Upper lobe of left lung (tissue), 4 donors: Measurements from ENCODE around the gene ZBTB8OS.

Experiments used
- POLR2A ChIP-seq, 4 donors: fragments of 450-650 bp; IDR thresholded peaks; one replicate each; pipeline ENCODE4 v1.5.1; 2016 to 2017; ENCODE audit warnings: antibody characterized with exemption in 4 of 4, mild to moderate bottlenecking in 2 of 4
- TF ChIP-seq, protein P1 (sequence below), 6 experiments: fragments of 450-650 bp in 4 of 6; fragments of 200-600 bp in 2 of 6; sonication (generic) in 2 of 6; IDR thresholded peaks; one replicate each; pipeline ENCODE4 v1.5.1; 2016 to 2019; ENCODE audit warnings: antibody characterized with exemption in 6 of 6

DNA sequence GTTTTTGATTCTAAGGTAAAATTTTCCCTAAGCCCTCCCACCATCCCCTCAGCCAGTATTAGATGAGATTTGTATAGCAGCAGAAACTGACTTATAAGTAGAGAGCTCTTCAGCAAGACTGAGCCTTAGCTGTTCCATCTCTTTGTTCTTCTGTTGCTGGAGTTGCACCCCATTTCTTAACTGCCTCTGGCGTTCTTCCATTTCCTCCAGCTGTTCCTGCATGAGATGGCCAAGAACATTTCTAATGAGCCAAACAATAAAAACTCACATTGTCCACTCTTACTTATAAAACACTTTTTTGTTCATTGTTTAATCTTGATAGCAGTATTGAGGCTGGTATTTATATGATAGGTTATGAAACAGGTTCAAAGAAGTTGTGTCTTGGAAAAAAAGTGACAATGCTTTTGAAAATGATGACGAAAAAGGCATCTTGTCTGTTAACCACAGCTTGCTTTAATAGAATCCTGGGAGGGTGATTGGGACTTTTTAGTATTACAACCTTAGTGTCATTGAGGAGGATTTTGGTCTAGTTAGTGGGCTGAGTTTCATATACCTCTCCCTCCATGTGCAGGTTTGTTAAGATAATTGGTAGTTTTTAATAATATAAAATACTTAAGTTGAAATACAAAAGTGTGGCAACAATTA is 33.9 kb upstream of the ZBTB8OS start:
- TF ChIP-seq, protein P1, sequence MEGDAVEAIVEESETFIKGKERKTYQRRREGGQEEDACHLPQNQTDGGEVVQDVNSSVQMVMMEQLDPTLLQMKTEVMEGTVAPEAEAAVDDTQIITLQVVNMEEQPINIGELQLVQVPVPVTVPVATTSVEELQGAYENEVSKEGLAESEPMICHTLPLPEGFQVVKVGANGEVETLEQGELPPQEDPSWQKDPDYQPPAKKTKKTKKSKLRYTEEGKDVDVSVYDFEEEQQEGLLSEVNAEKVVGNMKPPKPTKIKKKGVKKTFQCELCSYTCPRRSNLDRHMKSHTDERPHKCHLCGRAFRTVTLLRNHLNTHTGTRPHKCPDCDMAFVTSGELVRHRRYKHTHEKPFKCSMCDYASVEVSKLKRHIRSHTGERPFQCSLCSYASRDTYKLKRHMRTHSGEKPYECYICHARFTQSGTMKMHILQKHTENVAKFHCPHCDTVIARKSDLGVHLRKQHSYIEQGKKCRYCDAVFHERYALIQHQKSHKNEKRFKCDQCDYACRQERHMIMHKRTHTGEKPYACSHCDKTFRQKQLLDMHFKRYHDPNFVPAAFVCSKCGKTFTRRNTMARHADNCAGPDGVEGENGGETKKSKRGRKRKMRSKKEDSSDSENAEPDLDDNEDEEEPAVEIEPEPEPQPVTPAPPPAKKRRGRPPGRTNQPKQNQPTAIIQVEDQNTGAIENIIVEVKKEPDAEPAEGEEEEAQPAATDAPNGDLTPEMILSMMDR (IDR thresholded peaks at IDR 0.05), result no peak
- no peak for TF ChIP-seq POLR2A (IDR thresholded peaks at IDR 0.05)
